ENCODE data around the gene LRRN3. TPM values are rescaled to one million over a fixed set of nuclear protein-coding genes. Genes with fewer than 3 reads are reported as not detected.

Gene LRRN3
- total and polyA plus RNA-seq, 3 experiments from 2014 or later, result 18.8 to 101 (median 91.4) TPM

DNA sequence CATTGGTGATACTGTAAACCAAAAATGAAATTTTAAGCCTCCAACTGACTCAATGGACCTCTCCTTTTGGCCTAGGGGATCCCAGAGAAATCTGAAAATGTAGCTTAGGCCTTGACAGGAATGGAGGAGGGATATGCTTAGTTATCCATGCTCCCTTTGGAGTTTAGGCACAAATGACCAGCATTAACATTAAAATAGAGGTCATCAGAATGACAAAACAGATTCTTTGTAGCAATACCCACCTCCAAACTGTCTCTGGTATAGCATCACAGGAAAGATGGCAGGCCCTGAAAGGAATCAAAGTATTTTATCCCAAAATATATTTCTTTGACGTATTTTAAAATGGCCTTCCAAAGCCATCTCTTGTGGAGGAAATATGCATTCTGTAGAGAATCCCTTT lies 39.1 kb upstream of the LRRN3 start:
- Histone ChIP-seq H3K4me3 (ENCODE audit: low read length) (no peak overlapping the region), H3K36me3 (ENCODE audit: insufficient read depth, low read length) (no peaks in the 10 kb centered on the region), H3K27me3 (ENCODE audit: insufficient read depth, low read length, poor library complexity, severe bottlenecking) (no peaks in the 10 kb centered on the region), H3K4me1 (ENCODE audit: insufficient read depth, low read length) (no peaks in the 10 kb centered on the region), H3K9me3 (ENCODE audit: low read length) (no peaks in the 10 kb centered on the region), H3K27ac (ENCODE audit: low read depth, low read length) (no peak overlapping the region)
- POLR2A ChIA-PET, result no interaction called here
- DNase-seq, result no peak
- Mint-ChIP-seq H3K4me1 (peaks cover 2 to 12% (median 3%) of the 10 kb centered on the region in 3 donors), H3K27me3 (no peaks in the 10 kb centered on the region), H3K27ac (no peak overlapping the region), H3K4me3 (no peak overlapping the region), H3K36me3 (peaks cover 0 to 4% (median 0%) of the 10 kb centered on the region in 3 donors), H3K9me3 (no peaks in the 10 kb centered on the region)
- CTCF ChIA-PET, result no interaction called here

- ChIA-PET POLR2A (no interaction called here), CTCF (no interaction called here)
Measured at GRCh38 chr7:111053035-111053434, 37.9 kb upstream of the LRRN3 start.

GRCh38 chr7:111056371-111056770 lies 34.6 kb upstream of the LRRN3 start:
- Mint-ChIP-seq H3K27me3 (no peaks in the 10 kb centered on the region), H3K9me3 (peaks cover 0 to 2% (median 0%) of the 10 kb centered on the region in 5 donors), H3K27ac (no peak overlapping the region), H3K36me3 (peaks cover 0 to 4% (median 0%) of the 10 kb centered on the region in 3 donors), H3K4me3 (no peak overlapping the region), H3K4me1 (peaks cover 6 to 27% (median 7%) of the 10 kb centered on the region in 3 donors)
- ChIA-PET CTCF (no interaction called here), POLR2A (no interaction called here)
- Histone ChIP-seq H3K4me1 (ENCODE audit: insufficient read depth, low read length) (no peaks in the 10 kb centered on the region), H3K27ac (ENCODE audit: low read depth, low read length) (no peak overlapping the region), H3K9me3 (ENCODE audit: low read length) (no peaks in the 10 kb centered on the region), H3K27me3 (ENCODE audit: insufficient read depth, low read length, poor library complexity, severe bottlenecking) (no peaks in the 10 kb centered on the region), H3K36me3 (ENCODE audit: insufficient read depth, low read length) (no peaks in the 10 kb centered on the region), H3K4me3 (ENCODE audit: low read length) (no peak overlapping the region)
- DNase-seq, result no peak

More at GRCh38 chr7:111053035-111053434, 37.9 kb upstream of the LRRN3 start:
- no peaks in the 10 kb centered on the region for H3K27me3 Mint-ChIP-seq
- Histone ChIP-seq H3K4me1 (ENCODE audit: insufficient read depth, low read length) (no peaks in the 10 kb centered on the region), H3K36me3 (ENCODE audit: insufficient read depth, low read length) (no peaks in the 10 kb centered on the region), H3K27me3 (ENCODE audit: insufficient read depth, low read length, poor library complexity, severe bottlenecking) (no peaks in the 10 kb centered on the region), H3K27ac (ENCODE audit: low read depth, low read length) (no peak overlapping the region), H3K9me3 (ENCODE audit: low read length) (no peaks in the 10 kb centered on the region), H3K4me3 (ENCODE audit: low read length) (no peak overlapping the region)
- peaks cover 3 to 21% (median 4%) of the 10 kb centered on the region in 3 donors for H3K4me1 Mint-ChIP-seq
- no peaks in the 10 kb centered on the region for H3K9me3 Mint-ChIP-seq
- H3K27ac Mint-ChIP-seq, result no peak overlapping the region
- H3K4me3 Mint-ChIP-seq, result no peak overlapping the region
- peaks cover 0 to 4% (median 0%) of the 10 kb centered on the region in 3 donors for H3K36me3 Mint-ChIP-seq
- no peak for DNase-seq

DNA sequence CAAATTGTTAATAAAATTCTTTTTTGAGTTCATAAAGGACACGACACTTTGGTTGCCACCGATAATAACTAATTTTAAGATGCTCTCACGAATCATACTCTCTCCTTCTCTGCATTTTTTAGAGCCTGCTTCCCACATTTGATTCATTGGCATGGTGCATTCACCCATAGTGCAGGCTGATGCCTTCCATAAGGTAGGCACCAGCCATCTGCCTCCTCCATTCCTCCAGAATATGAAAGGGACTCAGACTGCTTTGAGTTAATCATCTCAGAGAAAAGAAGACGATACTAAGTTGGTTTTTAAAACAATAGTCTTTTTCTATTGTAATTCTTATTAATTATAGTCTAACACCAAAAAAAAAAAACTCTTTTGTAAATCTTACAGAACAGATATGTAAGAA lies 33.9 kb upstream of the LRRN3 start:
- Mint-ChIP-seq H3K9me3 (peaks cover 0 to 4% (median 0%) of the 10 kb centered on the region in 5 donors), H3K4me3 (no peak overlapping the region), H3K27ac (no peak overlapping the region), H3K36me3 (peaks cover 0 to 4% (median 0%) of the 10 kb centered on the region in 3 donors), H3K27me3 (no peaks in the 10 kb centered on the region), H3K4me1 (peaks cover 6 to 27% (median 7%) of the 10 kb centered on the region in 3 donors)
- ChIA-PET POLR2A (no interaction called here), CTCF (no interaction called here)
- no peak for DNase-seq
- Histone ChIP-seq H3K4me3 (ENCODE audit: low read length) (no peak overlapping the region), H3K9me3 (ENCODE audit: low read length) (no peaks in the 10 kb centered on the region), H3K27ac (ENCODE audit: low read depth, low read length) (no peak overlapping the region), H3K27me3 (ENCODE audit: insufficient read depth, low read length, poor library complexity, severe bottlenecking) (no peaks in the 10 kb centered on the region), H3K4me1 (ENCODE audit: insufficient read depth, low read length) (no peaks in the 10 kb centered on the region), H3K36me3 (ENCODE audit: insufficient read depth, low read length) (no peaks in the 10 kb centered on the region)

DNA sequence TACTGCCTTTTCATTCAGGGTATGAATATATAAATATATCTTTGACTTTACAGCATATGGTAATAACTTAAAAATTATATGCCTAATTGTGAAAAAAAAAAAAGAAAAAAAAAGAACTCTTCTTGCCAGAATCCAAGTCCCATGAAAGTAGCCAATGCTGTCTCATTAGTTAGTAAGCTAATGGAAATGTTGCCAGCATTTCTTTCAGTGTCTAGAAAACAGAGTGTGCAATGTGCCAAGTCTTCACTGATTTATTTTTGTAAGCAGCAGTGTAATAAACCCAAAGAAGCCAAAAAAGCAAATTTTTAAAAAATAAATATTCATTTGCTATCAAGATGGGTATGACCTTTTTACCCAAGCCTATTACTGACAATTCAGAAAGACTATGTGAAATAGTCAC lies 31.1 kb upstream of the LRRN3 start:
- Mint-ChIP-seq H3K4me3 (no peak overlapping the region), H3K27ac (no peak overlapping the region), H3K4me1 (peaks cover 5 to 15% (median 6%) of the 10 kb centered on the region in 3 donors), H3K36me3 (peaks cover 4 to 16% (median 7%) of the 10 kb centered on the region in 3 donors), H3K9me3 (peaks cover 5 to 10% (median 8%) of the 10 kb centered on the region in 5 donors), H3K27me3 (no peaks in the 10 kb centered on the region)
- Histone ChIP-seq H3K27ac (ENCODE audit: low read depth, low read length) (no peak overlapping the region), H3K9me3 (ENCODE audit: low read length) (no peaks in the 10 kb centered on the region), H3K36me3 (ENCODE audit: insufficient read depth, low read length) (no peaks in the 10 kb centered on the region), H3K27me3 (ENCODE audit: insufficient read depth, low read length, poor library complexity, severe bottlenecking) (no peaks in the 10 kb centered on the region), H3K4me3 (ENCODE audit: low read length) (no peak overlapping the region), H3K4me1 (ENCODE audit: insufficient read depth, low read length) (no peaks in the 10 kb centered on the region)
- ChIA-PET POLR2A (no interaction called here), CTCF (no interaction called here)
- DNase-seq, result no peak

DNA sequence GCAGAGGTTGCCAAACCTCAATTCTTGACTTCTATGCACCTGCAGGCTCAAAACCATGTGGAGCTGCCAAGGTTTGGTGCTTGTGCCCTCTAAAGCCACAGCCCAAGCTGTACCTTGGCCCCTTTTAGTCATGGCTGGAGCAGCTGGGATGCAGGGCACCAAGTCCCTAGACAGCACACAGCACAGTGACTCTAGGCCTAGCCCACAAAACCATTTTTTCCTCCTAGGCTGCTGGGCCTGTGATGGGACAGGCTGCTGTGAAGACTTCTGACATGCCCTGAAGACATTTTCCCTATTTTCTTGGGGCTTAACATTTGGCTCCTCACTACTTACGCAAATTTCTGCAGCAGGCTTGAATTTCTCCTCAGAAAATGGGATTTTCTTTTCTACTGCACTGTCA lies 27.8 kb upstream of the LRRN3 start:
- Mint-ChIP-seq H3K27me3 (no peaks in the 10 kb centered on the region), H3K4me3 (no peak overlapping the region), H3K27ac (no peak overlapping the region), H3K9me3 (peaks cover 5 to 10% (median 8%) of the 10 kb centered on the region in 5 donors), H3K4me1 (peaks cover 3 to 6% (median 6%) of the 10 kb centered on the region in 3 donors), H3K36me3 (peaks cover 3 to 22% (median 5%) of the 10 kb centered on the region in 3 donors)
- no peak overlapping the region for H3K4me3 ChIP-seq (ENCODE audit: low read length)
- ChIA-PET POLR2A (no interaction called here), CTCF (no interaction called here)
- H3K36me3 ChIP-seq (ENCODE audit: insufficient read depth, low read length), result no peaks in the 10 kb centered on the region
- no peak for DNase-seq
- no peaks in the 10 kb centered on the region for H3K4me1 ChIP-seq (ENCODE audit: insufficient read depth, low read length)
- no peak overlapping the region for H3K27ac ChIP-seq (ENCODE audit: low read depth, low read length)
- H3K9me3 ChIP-seq (ENCODE audit: low read length), result no peaks in the 10 kb centered on the region
- no peaks in the 10 kb centered on the region for H3K27me3 ChIP-seq (ENCODE audit: insufficient read depth, low read length, poor library complexity, severe bottlenecking)

DNA sequence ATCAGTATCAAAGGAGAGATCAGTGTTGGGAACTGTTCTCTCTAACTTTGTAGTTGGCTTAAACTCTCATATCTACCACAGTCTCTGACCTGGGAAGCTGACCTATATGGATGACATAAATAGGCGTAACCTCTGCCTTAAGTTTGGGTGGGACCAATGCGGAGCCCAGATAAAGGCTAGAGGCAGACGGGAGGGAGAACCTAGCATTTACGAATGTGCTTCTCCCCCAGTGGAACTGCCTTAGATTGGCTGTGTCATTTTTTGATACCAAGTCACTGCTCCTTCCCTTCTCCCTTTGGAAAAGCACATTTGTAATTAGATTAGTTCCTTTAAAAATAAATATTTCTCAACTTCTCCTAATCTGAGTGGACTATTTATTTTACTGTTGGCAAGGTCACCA lies 23.7 kb upstream of the LRRN3 start:
- DNase-seq, result no peak
- ChIA-PET CTCF (no interaction called here), POLR2A (no interaction called here)
- Histone ChIP-seq H3K9me3 (ENCODE audit: low read length) (no peaks in the 10 kb centered on the region), H3K27ac (ENCODE audit: low read depth, low read length) (no peak overlapping the region), H3K4me3 (ENCODE audit: low read length) (no peak overlapping the region), H3K4me1 (ENCODE audit: insufficient read depth, low read length) (no peaks in the 10 kb centered on the region), H3K36me3 (ENCODE audit: insufficient read depth, low read length) (no peaks in the 10 kb centered on the region), H3K27me3 (ENCODE audit: insufficient read depth, low read length, poor library complexity, severe bottlenecking) (no peaks in the 10 kb centered on the region)
- H3K36me3 Mint-ChIP-seq, result peaks cover 3 to 22% (median 5%) of the 10 kb centered on the region in 3 donors
- peaks cover 2 to 9% (median 6%) of the 10 kb centered on the region in 3 donors for H3K4me1 Mint-ChIP-seq
- H3K9me3 Mint-ChIP-seq, result peaks cover 4 to 8% (median 6%) of the 10 kb centered on the region in 5 donors
- no peak overlapping the region for H3K4me3 Mint-ChIP-seq
- no peaks in the 10 kb centered on the region for H3K27me3 Mint-ChIP-seq
- H3K27ac Mint-ChIP-seq, result no peak overlapping the region

DNA sequence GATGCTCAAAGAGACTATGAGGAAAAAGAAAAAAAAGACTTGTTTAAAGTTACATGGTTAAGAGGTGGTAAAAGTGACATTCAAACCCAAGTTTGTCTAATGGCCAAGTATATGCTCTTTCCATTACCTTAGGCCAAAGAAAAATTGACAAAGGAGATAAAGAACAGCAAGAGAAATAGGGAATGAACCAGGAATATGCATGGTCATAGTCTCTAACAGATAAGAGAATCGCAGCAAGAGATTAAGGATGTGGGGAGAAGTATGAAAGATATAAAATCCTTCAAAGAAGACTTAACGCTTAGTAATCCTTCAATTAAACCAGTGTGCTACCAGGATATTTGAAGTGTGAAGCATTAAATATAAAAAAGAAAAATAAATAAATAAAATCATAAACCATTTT lies 23.2 kb upstream of the LRRN3 start:
- no peak overlapping the region for H3K4me3 Mint-ChIP-seq
- peaks cover 2 to 9% (median 6%) of the 10 kb centered on the region in 3 donors for H3K4me1 Mint-ChIP-seq
- H3K9me3 ChIP-seq (ENCODE audit: low read length), result no peaks in the 10 kb centered on the region
- H3K27me3 ChIP-seq (ENCODE audit: insufficient read depth, low read length, poor library complexity, severe bottlenecking), result no peaks in the 10 kb centered on the region
- H3K4me3 ChIP-seq (ENCODE audit: low read length), result no peak overlapping the region
- no peak overlapping the region for H3K27ac Mint-ChIP-seq
- H3K9me3 Mint-ChIP-seq, result peaks cover 3 to 8% (median 5%) of the 10 kb centered on the region in 5 donors
- no peaks in the 10 kb centered on the region for H3K36me3 ChIP-seq (ENCODE audit: insufficient read depth, low read length)
- H3K27me3 Mint-ChIP-seq, result no peaks in the 10 kb centered on the region
- ChIA-PET POLR2A (no interaction called here), CTCF (no interaction called here)
- no peak for DNase-seq
- peaks cover 3 to 19% (median 4%) of the 10 kb centered on the region in 3 donors for H3K36me3 Mint-ChIP-seq
- H3K27ac ChIP-seq (ENCODE audit: low read depth, low read length), result no peak overlapping the region
- no peaks in the 10 kb centered on the region for H3K4me1 ChIP-seq (ENCODE audit: insufficient read depth, low read length)

DNA sequence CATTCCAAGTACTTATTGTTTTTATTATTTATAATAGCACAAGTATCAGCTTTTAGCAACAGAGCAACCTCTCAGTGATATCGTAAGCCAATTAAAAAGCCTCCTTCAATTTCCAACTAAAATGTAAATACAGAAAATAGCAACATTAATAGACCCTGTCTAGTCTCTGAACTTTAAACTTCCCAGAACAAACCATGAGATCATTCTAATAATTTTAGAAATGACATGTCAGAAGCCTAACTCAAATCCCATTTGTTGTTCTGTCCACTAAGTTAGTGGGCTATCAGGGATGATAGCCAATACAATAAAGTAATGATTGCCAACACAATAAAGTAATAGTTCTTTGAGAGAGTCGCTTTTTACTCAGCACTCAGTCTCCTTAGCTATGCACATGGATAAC lies 22.3 kb upstream of the LRRN3 start:
- Histone ChIP-seq H3K27ac (ENCODE audit: low read depth, low read length) (no peak overlapping the region), H3K4me3 (ENCODE audit: low read length) (no peak overlapping the region), H3K4me1 (ENCODE audit: insufficient read depth, low read length) (peaks cover 6% of the 10 kb centered on the region), H3K27me3 (ENCODE audit: insufficient read depth, low read length, poor library complexity, severe bottlenecking) (no peaks in the 10 kb centered on the region), H3K36me3 (ENCODE audit: insufficient read depth, low read length) (no peaks in the 10 kb centered on the region), H3K9me3 (ENCODE audit: low read length) (no peaks in the 10 kb centered on the region)
- no peak for DNase-seq
- H3K27me3 Mint-ChIP-seq, result no peaks in the 10 kb centered on the region
- H3K4me3 Mint-ChIP-seq, result no peak overlapping the region
- H3K36me3 Mint-ChIP-seq, result peaks cover 1 to 15% (median 2%) of the 10 kb centered on the region in 3 donors
- POLR2A ChIA-PET, result no interaction called here
- CTCF ChIA-PET, result no interaction called here
- peaks cover 4 to 16% (median 13%) of the 10 kb centered on the region in 3 donors for H3K4me1 Mint-ChIP-seq
- H3K9me3 Mint-ChIP-seq, result peaks cover under 1 to 4% (median 4%) of the 10 kb centered on the region in 5 donors
- H3K27ac Mint-ChIP-seq, result no peak overlapping the region
